HepG2 (cell line): ENCODE measurements around the gene HDDC3. TPM values are rescaled to one million over a fixed set of nuclear protein-coding genes. Genes with fewer than 3 reads are reported as not detected.

Experiments used
- ATAC-seq: fragments of 200-7000 bp; cut with Tn5 transposase; 3 replicates; pipeline ENCODE4 v1.9.1; 2020; ENCODE audit warnings: mild to moderate bottlenecking, moderate library complexity
- BruUV-seq: library from RNA; stranded (reverse); fragments of 400-500 nt; replicated peaks from 2 replicates; lab custom pipeline; 2021; lab: Mats Ljungman, UMichigan
- CTCF ChIA-PET: fragments of 300-600 bp; formaldehyde crosslinking; extraction: SDS; loops from one replicate; lab custom pipeline; 2021; ENCODE audit warnings: low total read pairs, inconsistent platforms, low intra/inter-chr PET ratio; lab: Yijun Ruan, JAX
- POLR2A ChIA-PET: fragments of 350-600 bp; sonication (Branson Sonifier 250); formaldehyde crosslinking; loops from one replicate; lab custom pipeline; 2020; ENCODE audit warnings: antibody characterized with exemption, inconsistent platforms; lab: Yijun Ruan, JAX
- DNase-seq: peaks from one replicate; pipeline ENCODE4 v3.0.0-alpha.2; 2015; ENCODE audit warnings: low spot score
- FAIRE-seq: peaks from 3 replicates; lab custom pipeline; 2011; peaks lifted over from hg19 to GRCh38; lab: Jason Lieb, UNC
- H2AFZ ChIP-seq: one replicate; pipeline ENCODE4 v1.6.1; 2011; ENCODE audit warnings: low read length, inconsistent platforms
- H3K27ac ChIP-seq: fragments of 300-600 bp; 3 replicates; pipeline ENCODE4 v1.8.0; 2011; ENCODE audit warnings: mixed run types, mild to moderate bottlenecking, mixed read lengths, low read length, inconsistent platforms; ENCODE audit not compliant: insufficient read depth; ENCODE audit errors: extremely low read length
- H3K27me3 ChIP-seq, 2 experiments: fragments of 200-600 bp in 1 of 2; 2 replicates in 1 of 2; 3 replicates in 1 of 2; pipeline versions ENCODE4 v1.6.0 to v1.8.0; 2011; ENCODE audit warnings: low read length in 2 of 2, mild to moderate bottlenecking in 2 of 2, moderate library complexity in 2 of 2, inconsistent platforms in 1 of 2; ENCODE audit not compliant: insufficient read depth in 2 of 2, control insufficient read depth in 1 of 2
- H3K36me3 ChIP-seq, 2 experiments: fragments of 200-600 bp in 1 of 2; replicated peaks in 1 of 2; 2 replicates in 1 of 2; 3 replicates in 1 of 2; pipeline versions ENCODE4 v1.5.1 to v1.8.0; 2011; ENCODE audit warnings: low read length in 2 of 2, inconsistent platforms in 1 of 2; ENCODE audit not compliant: insufficient read depth in 2 of 2, control insufficient read depth in 1 of 2
- H3K4me1 ChIP-seq: 2 replicates; pipeline ENCODE4 v1.5.1; 2012; ENCODE audit warnings: low read length, inconsistent platforms; ENCODE audit not compliant: insufficient read depth
- H3K4me2 ChIP-seq: 2 replicates; pipeline ENCODE4 v1.6.0; 2011; ENCODE audit warnings: low read depth, low read length, inconsistent platforms
- H3K4me3 ChIP-seq, 3 experiments: fragments of 200-600 bp in 1 of 3; sonication (generic), shearing (Covaris generic) in 1 of 3; replicated peaks in 1 of 3; 2 replicates each; pipeline ENCODE4 v1.5.1; 2011 to 2016; ENCODE audit warnings: low read length in 3 of 3, inconsistent platforms in 2 of 3, low read depth in 2 of 3, mild to moderate bottlenecking in 2 of 3, control low read depth in 1 of 3, mixed read lengths in 1 of 3; ENCODE audit not compliant: insufficient read depth in 1 of 3
- H3K79me2 ChIP-seq: one replicate; pipeline ENCODE4 v1.6.1; 2011; ENCODE audit warnings: low read length, inconsistent platforms; ENCODE audit not compliant: insufficient read depth
- H3K9ac ChIP-seq: 2 replicates; pipeline ENCODE4 v1.6.0; 2011; ENCODE audit warnings: mild to moderate bottlenecking, low read depth, low read length, inconsistent platforms; ENCODE audit not compliant: insufficient read depth
- H3K9me3 ChIP-seq: 2 replicates; pipeline ENCODE4 v1.5.1; 2012; ENCODE audit warnings: mild to moderate bottlenecking, low read length
- H4K20me1 ChIP-seq: 2 replicates; pipeline ENCODE4 v1.6.0; 2011; ENCODE audit warnings: inconsistent platforms, mild to moderate bottlenecking, low read length, moderate library complexity; ENCODE audit not compliant: insufficient read depth
- ISX ChIP-seq: sonication (generic); formaldehyde crosslinking; conservative IDR thresholded peaks from 2 replicates; pipeline ENCODE4 v1.5.0; 2020; ENCODE audit warnings: missing genetic modification reagents
- KDM3A ChIP-seq: IDR thresholded peaks from 2 replicates; pipeline ENCODE4 v1.6.1; 2018; ENCODE audit warnings: low read depth, missing compliant biosample characterization
- MBNL3 ChIP-seq: fragments of 250-450 bp; sonication (Bioruptor Pico); conservative IDR thresholded peaks from 2 replicates; pipeline ENCODE4 v1.8.0; 2022; ENCODE audit warnings: mild to moderate bottlenecking, inconsistent platforms
- SOX13 ChIP-seq, 3 experiments: fragments of 450-650 bp in 1 of 3; sonication (generic) in 1 of 3; formaldehyde crosslinking in 1 of 3; IDR thresholded peaks in 2 of 3; conservative IDR thresholded peaks in 1 of 3; 2 replicates each; pipeline versions ENCODE4 v1.5.0 to v1.6.1; 2016 to 2020; ENCODE audit warnings: antibody characterized with exemption in 1 of 3, mild to moderate bottlenecking in 1 of 3, missing compliant biosample characterization in 1 of 3, missing genetic modification reagents in 1 of 3, moderate library complexity in 1 of 3
- TIGD3 ChIP-seq: sonication (generic); formaldehyde crosslinking; IDR thresholded peaks from 2 replicates; pipeline ENCODE4 v1.5.1; 2020; ENCODE audit warnings: mild to moderate bottlenecking, missing genetic modification reagents, borderline replicate concordance
- ZFAT ChIP-seq: sonication (generic); formaldehyde crosslinking; conservative IDR thresholded peaks from 2 replicates; pipeline ENCODE4 v1.8.1; 2023; ENCODE audit warnings: missing genetic modification reagents, inconsistent platforms
- ZNF326 ChIP-seq: sonication (generic); formaldehyde crosslinking; IDR thresholded peaks from 2 replicates; pipeline ENCODE4 v1.4.0; 2020; ENCODE audit warnings: missing genetic modification reagents, borderline replicate concordance
- WGBS: methylation state at CpG from one replicate; pipeline ENCODE4 v1.1.6; 2017; ENCODE audit warnings: low lambda C conversion rate; 5-methylcytosine and 5-hydroxymethylcytosine counted together
- in situ Hi-C: cut with HindIII; loops from 2 replicates; pipeline ENCODE4 v1.10.0; 2017; ENCODE audit warnings: low pct_unique_long_range_greater_than_20kb; ENCODE audit not compliant: extremely low pct_ligation_motif_present
- intact Hi-C: fragments of 100-400 bp; cut with micrococcal nuclease; formaldehyde crosslinking; loops from one replicate; pipeline ENCODE4 v1.10.0; 2022; ENCODE audit not compliant: unreplicated experiment
- polyA plus RNA-seq, 8 experiments: library from polyadenylated mRNA; depleted of rRNA in 3 of 8; stranded (reverse) in 7 of 8; unstranded in 1 of 8; fragments of >200 nt; fragmentation: Illumina TruSeq in 4 of 8; extraction: Trizol in 4 of 8; gene quantifications; 2 replicates each; pipeline versions ENCODE4 v1.2.1 to v1.2.3, GENCODE V29; 2011 to 2016; ENCODE audit warnings: low read depth in 4 of 8, missing spikeins in 1 of 8, mixed read lengths in 1 of 8; ENCODE audit not compliant: insufficient read depth in 1 of 8
- total RNA-seq, 5 experiments: library from RNA; depleted of rRNA; stranded (reverse); fragments of >200 nt; fragmentation: Illumina TruSeq; extraction: Trizol; gene quantifications; 2 replicates each; pipeline ENCODE4 v1.2.3, GENCODE V29; 2016; ENCODE audit warnings: low read depth in 1 of 5
- TF ChIP-seq, protein P1 (sequence below): sonication (generic); formaldehyde crosslinking; IDR thresholded peaks from 2 replicates; pipeline ENCODE4 v1.4.0; 2020; ENCODE audit warnings: mild to moderate bottlenecking, missing genetic modification reagents, borderline replicate concordance

Gene HDDC3
- total and polyA plus RNA-seq, 2 of the 13 experiments (the other 11 are each of a cell fraction or from before 2014, with no cell fraction given), result 18.7 to 28.3 TPM

DNA sequence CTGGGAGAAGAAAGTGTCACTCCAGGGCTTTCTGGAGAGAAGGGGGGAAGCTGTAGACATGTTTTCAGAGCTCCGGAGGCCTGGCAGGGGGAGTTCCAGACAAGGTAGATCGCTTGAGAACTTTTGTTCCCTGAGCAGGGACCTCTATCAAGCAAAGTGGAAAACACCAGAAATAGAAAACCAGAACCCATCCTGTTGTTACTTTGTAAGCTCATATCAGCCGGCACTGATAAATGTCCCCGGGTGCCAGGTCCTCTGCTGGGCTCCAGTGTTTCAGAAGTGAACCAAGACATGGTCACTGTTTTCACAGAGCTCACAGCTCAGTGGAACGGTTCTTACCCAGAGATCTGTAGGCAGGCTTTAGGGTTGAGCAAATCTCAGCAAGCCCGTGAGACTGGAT is 13.5 kb downstream of the HDDC3 start:
- Histone ChIP-seq H3K36me3 (peaks cover 26 to 62% of the 10 kb centered on the region in 2 experiments; a peak in 4 of 5 replicates), H3K9me3 (no peaks in the 10 kb centered on the region), H2AFZ (no peak overlapping the region), H3K9ac (no peak overlapping the region), H4K20me1 (no peaks in the 10 kb centered on the region), H3K4me1 (peaks cover 16% of the 10 kb centered on the region), H3K4me3 (no peak overlapping the region), H3K79me2 (no peaks in the 10 kb centered on the region), H3K27me3 (no peaks in the 10 kb centered on the region), H3K4me2 (no peak overlapping the region), H3K27ac (no peak overlapping the region)
- ChIA-PET CTCF (no interaction called here), POLR2A (no interaction called here)
- TF ChIP-seq ISX, result no peak
- no peak for TF ChIP-seq ZFAT
- TF ChIP-seq MBNL3 (CRISPR knock-in tag), result no peak
- no peak for TF ChIP-seq TIGD3
- TF ChIP-seq, protein P1, sequence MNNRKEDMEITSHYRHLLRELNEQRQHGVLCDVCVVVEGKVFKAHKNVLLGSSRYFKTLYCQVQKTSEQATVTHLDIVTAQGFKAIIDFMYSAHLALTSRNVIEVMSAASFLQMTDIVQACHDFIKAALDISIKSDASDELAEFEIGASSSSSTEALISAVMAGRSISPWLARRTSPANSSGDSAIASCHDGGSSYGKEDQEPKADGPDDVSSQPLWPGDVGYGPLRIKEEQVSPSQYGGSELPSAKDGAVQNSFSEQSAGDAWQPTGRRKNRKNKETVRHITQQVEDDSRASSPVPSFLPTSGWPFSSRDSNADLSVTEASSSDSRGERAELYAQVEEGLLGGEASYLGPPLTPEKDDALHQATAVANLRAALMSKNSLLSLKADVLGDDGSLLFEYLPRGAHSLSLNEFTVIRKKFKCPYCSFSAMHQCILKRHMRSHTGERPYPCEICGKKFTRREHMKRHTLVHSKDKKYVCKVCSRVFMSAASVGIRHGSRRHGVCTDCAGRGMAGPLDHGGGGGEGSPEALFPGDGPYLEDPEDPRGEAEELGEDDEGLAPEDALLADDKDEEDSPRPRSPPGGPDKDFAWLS (CRISPR knock-in tag), result no peak
- no peak for TF ChIP-seq SOX13 (IDR thresholded peaks at IDR 0.05)
- TF ChIP-seq SOX13 (CRISPR knock-in tag; conservative IDR thresholded peaks at IDR 0.05 in 1 of 2, IDR thresholded peaks at IDR 0.05 in 1 of 2), result no peak
- no peak for TF ChIP-seq KDM3A
- no peak for TF ChIP-seq ZNF326 (CRISPR knock-in tag)
- intact Hi-C loops (no loop called here), in situ Hi-C loops (no loop called here)
- 92% methylated on average over 2 of the region's 6 CpGs for WGBS
- FAIRE-seq (no peak), ATAC-seq (no peak), DNase-seq (no peak)
- BruUV-seq, result no TSS peak
